Prostate gland (tissue), 2 donors: ENCODE data around the gene SEPTIN5. TPM values are rescaled to one million over a fixed set of nuclear protein-coding genes. Genes with fewer than 3 reads are reported as not detected.
A peak's percentile ranks its signal among the peaks of the same experiment; 100 is the strongest.

Experiments used
- DNase-seq: peaks from one replicate; pipeline ENCODE4 v3.0.0-alpha.2; 2019; ENCODE audit warnings: low spot score
- H3K27ac ChIP-seq, 2 donors: fragments of 200-600 bp; sonication (generic); 2 replicates each; pipeline ENCODE4 v1.5.1; 2017 to 2019
- H3K27me3 ChIP-seq: fragments of 200-600 bp; sonication (generic); replicated peaks from 2 replicates; pipeline ENCODE4 v1.5.1; 2019; ENCODE audit not compliant: insufficient read depth
- H3K36me3 ChIP-seq, 2 donors: fragments of 200-600 bp; sonication (generic); 1 replicate in 1 of 2; 2 replicates in 1 of 2; pipeline versions ENCODE4 v1.5.1 to v1.8.1; 2017 to 2019
- H3K4me1 ChIP-seq: fragments of 200-600 bp; sonication (generic); replicated peaks from 2 replicates; pipeline ENCODE4 v1.5.1; 2019
- H3K4me3 ChIP-seq, 2 donors: fragments of 200-600 bp; sonication (generic); 2 replicates each; pipeline ENCODE4 v1.5.1; 2017 to 2019
- H3K9me3 ChIP-seq: fragments of 200-600 bp; sonication (generic); 2 replicates; pipeline ENCODE4 v1.5.1; 2017
- CTCF ChIP-seq, 4 experiments: fragments of 200-600 bp in 2 of 4; fragments of 450-650 bp in 2 of 4; sonication (generic) in 2 of 4; IDR thresholded peaks; 1 replicate in 3 of 4; 2 replicates in 1 of 4; pipeline ENCODE4 v1.5.1; 2016 to 2019; ENCODE audit warnings: antibody characterized with exemption in 4 of 4, mild to moderate bottlenecking in 2 of 4, moderate library complexity in 2 of 4
- POLR2A ChIP-seq: fragments of 450-650 bp; IDR thresholded peaks from one replicate; pipeline ENCODE4 v1.6.1; 2016; ENCODE audit warnings: antibody characterized with exemption, mild to moderate bottlenecking
- POLR2AphosphoS5 ChIP-seq: sonication (generic); formaldehyde crosslinking; IDR thresholded peaks from one replicate; pipeline ENCODE4 v1.6.1; 2017; ENCODE audit warnings: antibody characterized with exemption
- WGBS: methylation state at CpG from one replicate; pipeline ENCODE4 v1.1.5; 2018; 5-methylcytosine and 5-hydroxymethylcytosine counted together
- intact Hi-C: fragments of 100-400 bp; cut with DNase I; formaldehyde crosslinking; loops from one replicate; pipeline ENCODE4 v1.14.2; 2022
- total RNA-seq, 2 donors: library from RNA; depleted of rRNA; stranded (reverse); fragments of >200 nt; gene quantifications; one replicate each; pipeline ENCODE4 v1.1.0, GENCODE V29; 2016

Gene SEPTIN5
- total RNA-seq, 2 donors from 2014 or later = 17.1 to 96.2 TPM

GRCh38 chr22:19715188-19715930, 1.1 kb downstream of the SEPTIN5 start:
- intact Hi-C loops = no loop called here
- no peak for DNase-seq
- Histone ChIP-seq H3K27me3 (no peaks in the 10 kb centered on the region), H3K4me3 (peak overlapping the region in 1 of 2 donors; percentile 66), H3K27ac (no peak overlapping the region), H3K9me3 (no peaks in the 10 kb centered on the region), H3K36me3 (no peaks in the 10 kb centered on the region), H3K4me1 (peaks cover 5% of the 10 kb centered on the region)
- TF ChIP-seq POLR2A = no peak
- TF ChIP-seq POLR2AphosphoS5 = no peak
- 72% methylated on average over 4 of the region's 4 CpGs for WGBS

GRCh38 chr22:19716041-19716828, 1.9 kb downstream of the SEPTIN5 start:
- intact Hi-C loops = no loop called here
- Histone ChIP-seq H3K4me1 (peaks cover 5% of the 10 kb centered on the region), H3K27me3 (no peaks in the 10 kb centered on the region), H3K4me3 (no peak overlapping the region), H3K27ac (no peak overlapping the region), H3K36me3 (no peaks in the 10 kb centered on the region), H3K9me3 (no peaks in the 10 kb centered on the region)
- DNase-seq = no peak
- TF ChIP-seq POLR2AphosphoS5 (no peak), CTCF (IDR thresholded peaks at IDR 0.05) (no peak), POLR2A (no peak)
- 92% methylated on average over 10 of the region's 11 CpGs for WGBS

GRCh38 chr22:19716829-19717105, 2.5 kb downstream of the SEPTIN5 start:
- H3K4me1 ChIP-seq = peaks cover 5% of the 10 kb centered on the region

GRCh38 chr22:19717181-19717580, 2.9 kb downstream of the SEPTIN5 start:
- 84% methylated on average over 7 of the region's 9 CpGs for WGBS
- intact Hi-C loops = no loop called here
- TF ChIP-seq POLR2A (no peak), CTCF (IDR thresholded peaks at IDR 0.05) (no peak), POLR2AphosphoS5 (no peak)
- H3K4me1 ChIP-seq = peaks cover 5% of the 10 kb centered on the region
- H3K27me3 ChIP-seq = no peaks in the 10 kb centered on the region
- DNase-seq = no peak
- no peaks in the 10 kb centered on the region for H3K36me3 ChIP-seq
- H3K4me3 ChIP-seq = no peak overlapping the region
- no peaks in the 10 kb centered on the region for H3K9me3 ChIP-seq
- H3K27ac ChIP-seq = no peak overlapping the region

More at GRCh38 chr22:19716829-19717105, 2.5 kb downstream of the SEPTIN5 start:
- no peaks in the 10 kb centered on the region for H3K9me3 ChIP-seq
- H3K4me3 ChIP-seq = no peak overlapping the region
- DNase-seq = no peak
- no peak for TF ChIP-seq CTCF (IDR thresholded peaks at IDR 0.05)
- TF ChIP-seq POLR2AphosphoS5 = no peak
- TF ChIP-seq POLR2A = no peak
- no peaks in the 10 kb centered on the region for H3K36me3 ChIP-seq
- 100% methylated on average over 1 of the region's 1 CpG for WGBS
- no peak overlapping the region for H3K27ac ChIP-seq
- H3K27me3 ChIP-seq = no peaks in the 10 kb centered on the region
- intact Hi-C loops = no loop called here

GRCh38 chr22:19717691-19718455, 3.6 kb downstream of the SEPTIN5 start:
- TF ChIP-seq POLR2A (no peak), CTCF (IDR thresholded peaks at IDR 0.05) (peak; percentile 95 to 98 (median 97)), POLR2AphosphoS5 (no peak)
- DNase-seq = peak; percentile 60
- intact Hi-C loops = no loop called here
- peaks cover 5% of the 10 kb centered on the region for H3K4me1 ChIP-seq
- peak overlapping the region in 1 of 2 donors; percentile 25 for H3K27ac ChIP-seq
- WGBS = 8% methylated on average over 66 of the region's 96 CpGs
- H3K9me3 ChIP-seq = no peaks in the 10 kb centered on the region
- H3K27me3 ChIP-seq = no peaks in the 10 kb centered on the region
- H3K4me3 ChIP-seq = peak overlapping the region; percentile 43 to 50
- H3K36me3 ChIP-seq = no peaks in the 10 kb centered on the region
